ENCODE results near the gene CCNQ. TPM values are rescaled to one million over a fixed set of nuclear protein-coding genes. Genes with fewer than 3 reads are reported as not detected.

The CCNQ gene
- total and polyA plus RNA-seq, 2 donors (not counting 1 experiment from before 2014, with no cell fraction given): 19.9 to 28.2 TPM

DNA sequence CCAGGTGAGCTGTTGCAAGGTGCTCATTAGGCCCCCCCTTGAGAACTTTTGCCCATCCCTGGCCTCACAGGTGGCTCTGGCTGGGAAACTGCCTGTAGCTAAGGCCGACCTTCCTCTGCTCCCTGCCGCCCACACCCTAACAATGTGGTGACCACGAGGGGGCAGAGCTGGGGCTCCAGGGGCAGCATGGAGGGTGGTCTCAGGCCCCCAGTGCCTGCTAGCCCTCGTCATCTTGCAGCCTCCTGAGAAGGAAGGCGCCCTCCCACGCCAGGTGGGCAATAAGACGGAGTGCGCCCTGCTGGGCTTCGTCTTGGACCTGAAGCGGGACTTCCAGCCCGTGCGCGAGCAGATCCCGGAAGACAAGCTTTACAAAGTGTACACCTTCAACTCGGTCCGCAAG, 49.1 kb downstream of the CCNQ start:
- no peaks in the 10 kb centered on the region for H3K79me2 ChIP-seq (ENCODE audit: control insufficient read depth, insufficient read depth, low read length)
- H3K4me3 ChIP-seq (replicated peaks in 1 of 4; ENCODE audit: control extremely low read depth in 1 of 4, insufficient read depth in 1 of 4, low read depth in 3 of 4, low read length in 4 of 4): no peak overlapping the region
- H2AFZ ChIP-seq (ENCODE audit: low read length): no peak overlapping the region
- no peaks in the 10 kb centered on the region for H4K20me1 ChIP-seq (ENCODE audit: control insufficient read depth, extremely low read depth, insufficient read depth, low read length)
- H3K4me1 ChIP-seq (ENCODE audit: control insufficient read depth, extremely low read depth, insufficient read depth, low read length): no peaks in the 10 kb centered on the region
- H3K27me3 ChIP-seq (ENCODE audit: control insufficient read depth, insufficient read depth, low read length): no peaks in the 10 kb centered on the region
- TF ChIP-seq, protein P1, sequence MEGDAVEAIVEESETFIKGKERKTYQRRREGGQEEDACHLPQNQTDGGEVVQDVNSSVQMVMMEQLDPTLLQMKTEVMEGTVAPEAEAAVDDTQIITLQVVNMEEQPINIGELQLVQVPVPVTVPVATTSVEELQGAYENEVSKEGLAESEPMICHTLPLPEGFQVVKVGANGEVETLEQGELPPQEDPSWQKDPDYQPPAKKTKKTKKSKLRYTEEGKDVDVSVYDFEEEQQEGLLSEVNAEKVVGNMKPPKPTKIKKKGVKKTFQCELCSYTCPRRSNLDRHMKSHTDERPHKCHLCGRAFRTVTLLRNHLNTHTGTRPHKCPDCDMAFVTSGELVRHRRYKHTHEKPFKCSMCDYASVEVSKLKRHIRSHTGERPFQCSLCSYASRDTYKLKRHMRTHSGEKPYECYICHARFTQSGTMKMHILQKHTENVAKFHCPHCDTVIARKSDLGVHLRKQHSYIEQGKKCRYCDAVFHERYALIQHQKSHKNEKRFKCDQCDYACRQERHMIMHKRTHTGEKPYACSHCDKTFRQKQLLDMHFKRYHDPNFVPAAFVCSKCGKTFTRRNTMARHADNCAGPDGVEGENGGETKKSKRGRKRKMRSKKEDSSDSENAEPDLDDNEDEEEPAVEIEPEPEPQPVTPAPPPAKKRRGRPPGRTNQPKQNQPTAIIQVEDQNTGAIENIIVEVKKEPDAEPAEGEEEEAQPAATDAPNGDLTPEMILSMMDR (conservative IDR thresholded peaks at IDR 0.05 in 1 of 2, IDR thresholded peaks at IDR 0.05 in 1 of 2; ENCODE audit: low read depth in 1 of 2, low read length in 2 of 2): no peak
- no peak for TF ChIP-seq EZH2 (IDR thresholded peaks at IDR 0.05; ENCODE audit: low read length, missing control alignments)
- no peak overlapping the region for H3K9ac ChIP-seq (ENCODE audit: insufficient read depth, low read length)
- no peaks in the 10 kb centered on the region for H3K9me3 ChIP-seq (ENCODE audit: control insufficient read depth, insufficient read depth, low read depth, low read length)
- no peaks in the 10 kb centered on the region for H3K36me3 ChIP-seq (ENCODE audit: control insufficient read depth, insufficient read depth, low read length)
- no peak overlapping the region for H3K4me2 ChIP-seq (ENCODE audit: extremely low read depth, insufficient read depth, low read length)
- H3K27ac ChIP-seq (ENCODE audit: insufficient read depth, low read length): no peak overlapping the region
- no peak for DNase-seq (ENCODE audit: low read depth in 2 of 2)

GRCh38 chrX:153549231-153549630, 49.7 kb downstream of the CCNQ start:
- no peaks in the 10 kb centered on the region for H3K27me3 ChIP-seq (ENCODE audit: control insufficient read depth, insufficient read depth, low read length)
- DNase-seq (ENCODE audit: low read depth in 2 of 2): no peak

DNA sequence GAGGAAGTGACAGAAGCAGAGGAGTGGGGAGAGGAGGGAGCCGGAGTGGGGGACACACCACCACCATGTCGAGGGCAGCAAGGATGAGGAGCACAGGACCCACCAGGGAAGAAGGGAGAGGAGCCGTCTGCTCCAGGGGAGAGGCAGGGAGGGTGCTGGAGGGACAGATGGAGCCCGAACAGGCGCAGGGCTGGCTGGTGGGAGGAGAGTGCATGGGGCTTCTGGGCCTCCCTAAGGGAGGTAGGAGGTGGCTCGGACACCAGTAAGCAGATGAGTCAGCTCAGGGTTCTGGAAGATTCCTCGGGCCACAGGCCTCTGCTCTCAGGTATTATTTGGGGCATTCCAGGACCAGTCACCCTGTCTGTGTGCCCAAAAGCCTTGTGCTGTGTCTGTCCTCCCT, 51.7 kb downstream of the CCNQ start:
- Histone ChIP-seq H3K4me1 (ENCODE audit: control insufficient read depth, extremely low read depth, insufficient read depth, low read length) (no peaks in the 10 kb centered on the region), H3K79me2 (ENCODE audit: control insufficient read depth, insufficient read depth, low read length) (no peaks in the 10 kb centered on the region), H3K9me3 (ENCODE audit: control insufficient read depth, insufficient read depth, low read depth, low read length) (no peaks in the 10 kb centered on the region), H3K36me3 (ENCODE audit: control insufficient read depth, insufficient read depth, low read length) (no peaks in the 10 kb centered on the region), H3K27me3 (ENCODE audit: control insufficient read depth, insufficient read depth, low read length) (no peaks in the 10 kb centered on the region), H3K9ac (ENCODE audit: insufficient read depth, low read length) (no peak overlapping the region), H3K4me2 (ENCODE audit: extremely low read depth, insufficient read depth, low read length) (no peak overlapping the region), H3K27ac (ENCODE audit: insufficient read depth, low read length) (no peak overlapping the region), H4K20me1 (ENCODE audit: control insufficient read depth, extremely low read depth, insufficient read depth, low read length) (no peaks in the 10 kb centered on the region), H3K4me3 (replicated peaks in 1 of 4; ENCODE audit: control extremely low read depth in 1 of 4, insufficient read depth in 1 of 4, low read depth in 3 of 4, low read length in 4 of 4) (no peak overlapping the region), H2AFZ (ENCODE audit: low read length) (no peak overlapping the region)
- no peak for DNase-seq (ENCODE audit: low read depth in 2 of 2)
- no peak for TF ChIP-seq EZH2 (IDR thresholded peaks at IDR 0.05; ENCODE audit: low read length, missing control alignments)
- TF ChIP-seq, protein P1 (conservative IDR thresholded peaks at IDR 0.05 in 1 of 2, IDR thresholded peaks at IDR 0.05 in 1 of 2; ENCODE audit: low read depth in 1 of 2, low read length in 2 of 2): no peak

More at GRCh38 chrX:153549231-153549630, 49.7 kb downstream of the CCNQ start:
- Histone ChIP-seq H3K27ac (ENCODE audit: insufficient read depth, low read length) (no peak overlapping the region), H4K20me1 (ENCODE audit: control insufficient read depth, extremely low read depth, insufficient read depth, low read length) (no peaks in the 10 kb centered on the region), H3K79me2 (ENCODE audit: control insufficient read depth, insufficient read depth, low read length) (no peaks in the 10 kb centered on the region), H2AFZ (ENCODE audit: low read length) (no peak overlapping the region), H3K4me2 (ENCODE audit: extremely low read depth, insufficient read depth, low read length) (no peak overlapping the region), H3K36me3 (ENCODE audit: control insufficient read depth, insufficient read depth, low read length) (no peaks in the 10 kb centered on the region), H3K4me3 (replicated peaks in 1 of 4; ENCODE audit: control extremely low read depth in 1 of 4, insufficient read depth in 1 of 4, low read depth in 3 of 4, low read length in 4 of 4) (no peak overlapping the region), H3K9me3 (ENCODE audit: control insufficient read depth, insufficient read depth, low read depth, low read length) (no peaks in the 10 kb centered on the region), H3K4me1 (ENCODE audit: control insufficient read depth, extremely low read depth, insufficient read depth, low read length) (no peaks in the 10 kb centered on the region), H3K9ac (ENCODE audit: insufficient read depth, low read length) (no peak overlapping the region)
- no peak for TF ChIP-seq EZH2 (IDR thresholded peaks at IDR 0.05; ENCODE audit: low read length, missing control alignments)
- TF ChIP-seq, protein P1 (conservative IDR thresholded peaks at IDR 0.05 in 1 of 2, IDR thresholded peaks at IDR 0.05 in 1 of 2; ENCODE audit: low read depth in 1 of 2, low read length in 2 of 2): no peak
